B cell (primary cell): ENCODE measurements around the gene MON1A. TPM values are rescaled to one million over a fixed set of nuclear protein-coding genes. Genes with fewer than 3 reads are reported as not detected.

ENCODE experiments used
- ATAC-seq: fragments of 200-7000 bp; cut with Tn5 transposase; one replicate; pipeline ENCODE4 v1.10.0; 2021; ENCODE audit warnings: low read depth, mild to moderate bottlenecking, moderate number of reproducible peaks, moderate library complexity
- CTCF ChIA-PET: fragments of 350-600 bp; sonication (Branson Sonifier 250); formaldehyde crosslinking; loops from one replicate; lab custom pipeline; 2021; ENCODE audit warnings: antibody characterized with exemption, inconsistent platforms; lab: Charles Lee
- POLR2A ChIA-PET: fragments of 350-600 bp; sonication (Branson Sonifier 250); formaldehyde crosslinking; loops from one replicate; lab custom pipeline; 2021; ENCODE audit warnings: antibody characterized with exemption; lab: Charles Lee
- DNase-seq: peaks from one replicate; pipeline ENCODE4 v3.0.0; 2013
- H2AFZ ChIP-seq: 2 replicates; pipeline ENCODE4 v1.6.1; 2012; ENCODE audit warnings: mild to moderate bottlenecking, low read depth, low read length; ENCODE audit not compliant: insufficient read depth, poor library complexity, severe bottlenecking
- H3K27ac ChIP-seq, 2 donors: 1 replicate in 1 of 2; 2 replicates in 1 of 2; pipeline ENCODE4 v1.5.1; 2012 to 2013; ENCODE audit warnings: low read length in 2 of 2, mild to moderate bottlenecking in 2 of 2, moderate library complexity in 1 of 2
- H3K27me3 ChIP-seq, 4 experiments: fragments of 200-600 bp in 1 of 4; sonication (generic) in 1 of 4; replicated peaks in 1 of 4; 1 replicate in 2 of 4; 2 replicates in 2 of 4; pipeline versions ENCODE4 v1.6.1 to v1.7.0; 2013 to 2016; ENCODE audit warnings: low read length in 3 of 4, mild to moderate bottlenecking in 2 of 4, mixed read lengths in 1 of 4, moderate library complexity in 1 of 4; ENCODE audit not compliant: insufficient read depth in 4 of 4, control insufficient read depth in 3 of 4; ENCODE audit errors: control extremely low read depth in 1 of 4
- H3K36me3 ChIP-seq, 2 experiments: replicated peaks in 1 of 2; 1 replicate in 1 of 2; 2 replicates in 1 of 2; pipeline versions ENCODE4 v1.6.1 to v1.7.1; 2013; ENCODE audit warnings: low read length in 1 of 2; ENCODE audit not compliant: insufficient read depth in 2 of 2, control insufficient read depth in 1 of 2; ENCODE audit errors: control extremely low read depth in 1 of 2, extremely low read depth in 1 of 2
- H3K4me1 ChIP-seq, 2 donors: fragments of 200-600 bp in 1 of 2; sonication (generic) in 1 of 2; 1 replicate in 1 of 2; 2 replicates in 1 of 2; pipeline versions ENCODE4 v1.5.1 to v1.6.1; 2013 to 2017; ENCODE audit warnings: low read length in 2 of 2; ENCODE audit not compliant: control insufficient read depth in 2 of 2, insufficient read depth in 2 of 2
- H3K4me2 ChIP-seq: replicated peaks from 2 replicates; pipeline ENCODE3; 2012; ENCODE audit warnings: mild to moderate bottlenecking, low read depth, low read length; ENCODE audit not compliant: poor library complexity, severe bottlenecking
- H3K4me3 ChIP-seq, 5 experiments: fragments of 200-600 bp in 1 of 5; sonication (generic) in 1 of 5; 1 replicate in 3 of 5; 2 replicates in 2 of 5; pipeline versions ENCODE4 v1.5.1 to v1.7.0; 2011 to 2016; ENCODE audit warnings: low read length in 4 of 5, mild to moderate bottlenecking in 4 of 5, low read depth in 2 of 5, control low read depth in 1 of 5, moderate library complexity in 1 of 5; ENCODE audit not compliant: insufficient read depth in 1 of 5; ENCODE audit errors: control extremely low read depth in 1 of 5, extremely low read depth in 1 of 5
- H3K79me2 ChIP-seq: fragments of 200-600 bp; sonication (generic); one replicate; pipeline ENCODE4 v1.6.0; 2016; ENCODE audit warnings: low read length; ENCODE audit not compliant: control insufficient read depth, insufficient read depth
- H3K9ac ChIP-seq: fragments of 200-600 bp; sonication (generic); 2 replicates; pipeline ENCODE4 v1.6.1; 2017; ENCODE audit warnings: mild to moderate bottlenecking, low read length, moderate library complexity
- H3K9me3 ChIP-seq, 3 donors: one replicate each; pipeline versions ENCODE4 v1.6.1 to v1.7.1; 2013; ENCODE audit warnings: low read length in 2 of 3; ENCODE audit not compliant: control insufficient read depth in 2 of 3, insufficient read depth in 1 of 3; ENCODE audit errors: control extremely low read depth in 1 of 3
- H4K20me1 ChIP-seq: 2 replicates; pipeline ENCODE4 v1.6.0; 2012; ENCODE audit warnings: mild to moderate bottlenecking, low read length; ENCODE audit not compliant: insufficient read depth, control insufficient read depth, poor library complexity, severe bottlenecking
- H3K27ac Mint-ChIP-seq: one replicate; pipeline ENCODE4 v1.8.0; 2021; ENCODE audit warnings: mixed read lengths
- H3K27me3 Mint-ChIP-seq: one replicate; pipeline ENCODE4 v1.8.0; 2021; ENCODE audit warnings: mixed read lengths
- H3K4me1 Mint-ChIP-seq: one replicate; pipeline ENCODE4 v1.8.0; 2021; ENCODE audit warnings: mixed read lengths
- H3K4me3 Mint-ChIP-seq: one replicate; pipeline ENCODE4 v1.8.0; 2021; ENCODE audit warnings: mixed read lengths
- H3K9me3 Mint-ChIP-seq: one replicate; pipeline ENCODE4 v1.8.0; 2022; ENCODE audit warnings: mixed read lengths; ENCODE audit not compliant: insufficient read depth
- CTCF ChIP-seq: fragments of 200-600 bp; IDR thresholded peaks from one replicate; pipeline ENCODE4 v1.8.0; 2022; ENCODE audit warnings: antibody characterized with exemption, mild to moderate bottlenecking
- EZH2 ChIP-seq: IDR thresholded peaks from 2 replicates; pipeline ENCODE4 v1.6.1; 2012; ENCODE audit warnings: borderline replicate concordance, low read depth, mild to moderate bottlenecking, moderate library complexity, low read length; ENCODE audit not compliant: insufficient read depth, poor library complexity, severe bottlenecking
- WGBS: methylation state at CpG from one replicate; pipeline ENCODE4 v1.1.5; 2013; ENCODE audit warnings: missing lambda C conversion rate; ENCODE audit not compliant: insufficient coverage; 5-methylcytosine and 5-hydroxymethylcytosine counted together
- intact Hi-C: fragments of 100-400 bp; cut with micrococcal nuclease; formaldehyde crosslinking; loops from one replicate; pipeline ENCODE4 v1.10.0; 2022
- polyA plus RNA-seq: library from polyadenylated mRNA; depleted of rRNA; stranded (reverse); fragments of >200 nt; gene quantifications from 2 replicates; pipeline ENCODE4 v1.2.3, GENCODE V29; 2012
- total RNA-seq, 2 donors: library from RNA; stranded (reverse); fragments of 120-200 nt in 1 of 2; gene quantifications; 1 replicate in 1 of 2; 2 replicates in 1 of 2; pipeline versions ENCODE4 v1.2.3 to v1.2.4, GENCODE V29; 2013 to 2022

The MON1A gene
- total and polyA plus RNA-seq, 2 donors (not counting 1 experiment from before 2014, with no cell fraction given) = 6.6 to 8.9 TPM

DNA sequence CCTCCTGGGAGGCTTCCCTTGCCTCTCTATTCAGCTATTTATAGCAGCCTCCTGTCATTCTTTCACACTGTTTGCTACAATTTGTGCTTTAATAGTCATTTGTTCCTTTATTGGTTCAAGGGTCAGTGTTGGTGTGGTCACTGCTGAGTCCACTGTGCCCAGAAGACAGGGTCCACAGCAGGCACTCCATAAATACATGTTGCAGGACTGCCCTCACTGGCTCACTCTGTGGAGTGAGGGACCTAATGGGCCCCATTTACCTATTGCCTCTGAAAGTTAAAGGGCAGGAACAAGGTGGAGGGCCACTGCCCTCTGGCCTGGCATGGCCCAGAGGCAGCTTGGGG is 42.7 kb downstream of the MON1A start:
- Mint-ChIP-seq H3K27ac (no peak overlapping the region), H3K27me3 (peaks cover under 1% of the 10 kb centered on the region), H3K4me1 (no peaks in the 10 kb centered on the region), H3K9me3 (no peaks in the 10 kb centered on the region), H3K4me3 (no peak overlapping the region)
- TF ChIP-seq CTCF = no peak
- TF ChIP-seq EZH2 = no peak
- Histone ChIP-seq H3K27me3 (no peaks in the 10 kb centered on the region), H3K9ac (no peak overlapping the region), H3K4me1 (no peaks in the 10 kb centered on the region), H3K4me2 (no peak overlapping the region), H3K79me2 (no peaks in the 10 kb centered on the region), H3K27ac (no peak overlapping the region), H3K36me3 (no peaks in the 10 kb centered on the region), H3K4me3 (no peak overlapping the region), H3K9me3 (no peaks in the 10 kb centered on the region), H2AFZ (no peak overlapping the region), H4K20me1 (no peaks in the 10 kb centered on the region)
- ATAC-seq = no peak
- ChIA-PET POLR2A (no interaction called here), CTCF (no interaction called here)
- DNase-seq = no peak
- intact Hi-C loops = no loop called here

DNA sequence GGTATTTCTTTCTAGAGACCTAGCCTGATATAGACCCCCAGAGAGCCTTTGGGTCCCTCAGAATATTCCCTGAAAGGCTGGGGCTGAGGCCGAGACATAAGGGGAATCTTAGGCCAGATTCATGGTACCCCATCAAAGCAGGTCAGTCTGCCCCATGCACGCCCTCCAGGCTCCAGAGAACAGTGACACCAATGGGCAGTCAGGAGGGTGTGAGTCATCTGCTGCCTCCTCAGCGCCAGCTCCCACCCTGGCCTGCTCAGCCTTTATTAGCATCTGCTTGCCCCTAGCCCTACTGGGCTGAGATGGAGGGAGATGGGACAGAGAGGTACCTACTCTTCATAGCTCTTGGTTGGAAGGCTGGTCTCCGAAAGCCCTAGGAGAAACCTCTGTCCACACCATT is 45.6 kb downstream of the MON1A start:
- 97% methylated on average over 3 of the region's 4 CpGs for WGBS
- ChIA-PET CTCF (no interaction called here), POLR2A (no interaction called here)
- peaks cover 6% of the 10 kb centered on the region for H3K27me3 Mint-ChIP-seq
- H3K27ac Mint-ChIP-seq = no peak overlapping the region
- H3K4me3 Mint-ChIP-seq = no peak overlapping the region
- Histone ChIP-seq H3K4me2 (no peak overlapping the region), H3K4me1 (no peaks in the 10 kb centered on the region), H2AFZ (no peak overlapping the region), H3K27ac (no peak overlapping the region), H4K20me1 (no peaks in the 10 kb centered on the region), H3K27me3 (no peaks in the 10 kb centered on the region), H3K4me3 (no peak overlapping the region), H3K79me2 (no peaks in the 10 kb centered on the region), H3K36me3 (no peaks in the 10 kb centered on the region), H3K9ac (no peak overlapping the region), H3K9me3 (no peaks in the 10 kb centered on the region)
- DNase-seq = no peak
- TF ChIP-seq EZH2 (no peak), CTCF (no peak)
- no peak for ATAC-seq
- no peaks in the 10 kb centered on the region for H3K9me3 Mint-ChIP-seq
- intact Hi-C loops = no loop called here
- no peaks in the 10 kb centered on the region for H3K4me1 Mint-ChIP-seq
